HG02642 (cell line): Measurements from ENCODE around the gene C20orf173.
"Not testable (repeated sequence)": the region's sequence is repeated elsewhere in the genome, so short reads cannot be mapped to it uniquely, and the experiment has no call there.

Experiments
- ATAC-seq: cut with Tn5 transposase; IDR thresholded peaks from one replicate; pipeline ENCODE4 v1.9.1; 2021; ENCODE audit warnings: mild to moderate bottlenecking; ENCODE audit not compliant: unreplicated experiment, poor library complexity

Gene C20orf173, protein sequence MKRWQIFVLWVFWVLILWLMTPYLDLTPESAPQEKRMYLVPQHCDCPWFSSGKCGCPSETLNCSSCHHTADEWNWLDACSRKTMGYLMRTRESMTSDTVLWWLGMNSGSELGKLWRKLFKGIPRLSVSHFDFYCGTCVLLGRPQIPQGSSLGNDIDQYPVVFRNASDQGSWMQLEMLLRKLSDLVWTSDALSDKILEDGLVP

GRCh38 chr20:35529552-35529951, at the start of gene C20orf173:
TSS of gene C20orf173 (minus strand) at chr20:35529652. CDS start at chr20:35529373, 279 bp downstream.
- no peak for ATAC-seq

DNA sequence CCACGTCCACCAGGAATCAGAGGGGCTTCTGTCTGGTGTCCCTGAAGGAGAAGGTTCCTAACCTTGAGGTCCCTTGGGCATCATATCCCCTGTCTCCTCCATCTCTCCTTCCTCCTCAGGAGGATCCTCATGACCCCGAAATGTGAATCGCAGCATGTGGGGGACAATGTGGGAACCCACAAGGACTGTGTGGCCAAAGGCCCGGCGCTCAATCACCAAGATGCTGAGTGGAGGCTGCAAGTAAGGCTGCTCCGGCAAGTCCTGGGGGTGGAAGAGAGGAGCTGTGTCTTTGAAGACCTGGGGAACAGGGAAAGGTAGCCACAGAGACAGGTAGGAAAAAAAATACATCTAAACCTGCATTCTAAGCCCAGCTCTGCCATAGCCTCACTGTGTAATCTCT, 49.7 kb upstream of the C20orf173 start:
- no peak for ATAC-seq

- ATAC-seq: no peak
These were observed 49.0 kb upstream of the C20orf173 start for GRCh38 chr20:35578469-35578868.

DNA sequence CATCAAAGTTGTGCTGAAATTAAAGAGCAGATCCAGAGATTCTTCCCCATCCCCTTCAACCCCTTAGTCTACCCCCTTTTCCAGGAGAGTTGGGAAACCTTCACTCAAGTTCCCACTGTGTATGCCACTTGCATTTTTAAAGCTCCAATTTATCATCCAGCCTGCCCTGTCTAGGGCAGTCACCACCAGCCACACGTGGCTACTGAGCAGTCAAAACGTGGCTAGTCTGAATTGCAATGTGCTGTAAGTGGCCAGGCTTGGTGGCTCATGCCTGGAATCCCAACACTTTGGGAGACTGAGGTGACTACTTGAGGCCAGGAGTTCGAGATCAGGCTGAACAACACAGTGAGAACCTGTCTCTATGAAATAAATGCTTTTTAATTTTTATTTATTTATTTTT, 47.4 kb upstream of the C20orf173 start:
- ATAC-seq: no peak

- ATAC-seq: no peak
These were observed 46.5 kb upstream of the C20orf173 start for GRCh38 chr20:35575958-35576357.

- no peak for ATAC-seq
These were observed 43.4 kb upstream of the C20orf173 start for GRCh38 chr20:35572838-35573237.

GRCh38 chr20:35571555-35571954, 42.1 kb upstream of the C20orf173 start:
- no peak for ATAC-seq

GRCh38 chr20:35568645-35569044, 39.2 kb upstream of the C20orf173 start:
- no peak for ATAC-seq

- no peak for ATAC-seq
These were observed 35.5 kb upstream of the C20orf173 start for GRCh38 chr20:35564905-35565304.

DNA sequence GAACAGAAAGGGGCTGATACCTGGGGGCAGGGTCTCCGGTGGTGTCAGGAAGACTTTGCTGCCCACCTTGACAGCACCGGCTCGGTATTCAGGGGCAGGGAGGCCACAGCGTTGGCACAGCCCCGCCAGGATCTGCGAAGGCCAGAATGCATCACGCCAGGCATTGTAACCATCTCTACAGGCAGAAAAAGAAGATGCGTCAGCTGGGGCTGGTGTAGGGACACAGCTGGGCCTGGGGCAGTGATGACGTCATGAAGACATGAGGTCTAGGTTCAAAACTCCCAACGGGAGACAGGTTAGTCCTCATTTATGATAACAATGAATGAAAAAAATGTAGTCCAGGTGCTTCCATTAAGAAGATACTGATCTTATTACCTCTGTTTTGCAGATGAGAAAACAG, 34.4 kb upstream of the C20orf173 start:
- ATAC-seq: no peak

DNA sequence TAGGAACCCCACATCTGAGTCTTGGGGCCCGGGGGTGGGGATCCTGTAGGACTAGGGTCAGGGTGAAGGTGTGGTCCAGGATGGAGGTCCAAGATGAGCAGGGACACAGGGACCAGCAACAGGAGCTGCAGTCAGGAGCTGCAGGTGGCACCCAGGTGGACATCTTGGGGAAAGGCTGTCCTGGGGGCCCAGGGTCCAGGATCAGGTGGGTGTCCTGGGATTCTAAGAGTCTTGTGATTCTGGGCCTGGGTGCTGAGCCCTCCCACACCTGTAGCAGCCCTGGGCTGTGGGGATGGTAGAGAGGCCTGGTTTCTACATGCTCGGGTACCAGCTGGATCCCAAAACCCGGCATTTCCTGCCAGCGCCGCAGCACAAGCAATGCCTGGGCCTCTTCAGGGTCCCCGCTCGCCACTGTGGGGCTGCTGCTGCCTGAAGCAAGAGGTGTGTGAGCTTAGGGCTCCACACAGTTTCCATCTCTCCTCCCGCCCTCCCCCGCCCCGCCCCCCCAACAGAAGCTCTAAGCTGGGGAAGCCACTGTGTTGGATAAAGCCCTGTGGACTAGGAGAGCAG, 33.2 kb upstream of the C20orf173 start:
- ATAC-seq: no peak

GRCh38 chr20:35561671-35562070, 32.2 kb upstream of the C20orf173 start:
- no peak for ATAC-seq

DNA sequence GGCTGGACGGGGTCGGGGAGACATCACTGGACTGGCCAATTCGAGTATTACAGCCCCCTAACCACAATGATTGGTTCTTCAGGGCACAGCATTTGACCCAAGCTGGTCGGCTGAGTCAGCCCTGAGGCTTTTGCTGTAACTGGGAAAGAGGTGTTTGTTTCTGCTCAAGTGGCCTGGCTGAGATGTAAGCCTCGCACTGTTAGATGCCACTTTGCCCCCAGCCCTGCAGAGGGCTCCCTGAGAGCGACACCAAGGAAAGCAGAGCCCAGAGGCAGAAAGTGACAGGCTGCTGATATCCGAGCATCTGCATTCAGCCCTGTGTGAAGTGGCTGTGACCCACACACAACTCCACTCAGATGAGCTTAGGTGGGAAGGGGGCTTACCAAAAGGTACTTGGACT, 31.8 kb upstream of the C20orf173 start:
- ATAC-seq: no peak

DNA sequence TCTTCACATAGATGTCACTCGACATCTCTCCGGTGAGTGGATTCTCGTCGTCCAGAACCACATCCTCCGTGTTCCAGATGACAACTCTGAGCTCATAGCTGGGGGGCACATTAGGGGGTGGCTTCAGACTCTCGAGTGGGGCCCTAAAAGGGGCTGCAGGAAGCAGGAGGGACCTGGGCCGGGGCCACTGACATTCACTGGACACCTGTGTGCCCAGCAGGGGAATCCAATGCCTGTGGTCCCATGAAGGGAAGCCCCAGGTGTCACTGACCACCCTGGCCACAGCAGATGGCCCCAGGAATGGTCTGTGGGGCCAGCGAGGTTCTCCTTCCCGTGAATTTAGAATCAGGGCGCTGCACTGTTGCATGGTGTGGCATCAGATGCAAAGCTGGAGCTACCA, 31.1 kb upstream of the C20orf173 start:
- ATAC-seq: no peak

DNA sequence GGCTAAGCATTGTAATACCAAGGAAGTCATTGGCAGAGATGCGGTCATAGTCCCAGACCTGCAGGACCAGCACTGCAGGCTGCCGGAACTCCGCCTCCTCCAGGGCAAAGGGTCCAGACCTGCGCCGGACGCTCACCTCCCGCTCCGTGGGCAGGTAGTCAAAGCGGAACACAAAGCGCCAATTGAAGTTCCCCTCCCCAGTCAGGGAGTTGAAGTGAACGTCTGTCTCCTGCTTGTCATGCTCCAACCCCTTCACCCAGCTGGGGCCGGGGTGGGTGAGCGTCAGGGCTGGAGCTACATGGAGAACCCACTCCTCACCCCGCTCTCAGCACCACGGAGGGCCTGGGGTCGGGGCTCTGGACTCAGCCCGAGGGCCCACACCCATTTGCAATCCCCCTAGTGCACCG, 30.7 kb upstream of the C20orf173 start:
- ATAC-seq: no peak

GRCh38 chr20:35559042-35559693, 29.7 kb upstream of the C20orf173 start:
- no peak for ATAC-seq

- no peak for ATAC-seq
These were observed 29.0 kb upstream of the C20orf173 start for GRCh38 chr20:35558451-35558850.

- no peak for ATAC-seq
These were observed 27.4 kb upstream of the C20orf173 start for GRCh38 chr20:35556871-35557270.

DNA sequence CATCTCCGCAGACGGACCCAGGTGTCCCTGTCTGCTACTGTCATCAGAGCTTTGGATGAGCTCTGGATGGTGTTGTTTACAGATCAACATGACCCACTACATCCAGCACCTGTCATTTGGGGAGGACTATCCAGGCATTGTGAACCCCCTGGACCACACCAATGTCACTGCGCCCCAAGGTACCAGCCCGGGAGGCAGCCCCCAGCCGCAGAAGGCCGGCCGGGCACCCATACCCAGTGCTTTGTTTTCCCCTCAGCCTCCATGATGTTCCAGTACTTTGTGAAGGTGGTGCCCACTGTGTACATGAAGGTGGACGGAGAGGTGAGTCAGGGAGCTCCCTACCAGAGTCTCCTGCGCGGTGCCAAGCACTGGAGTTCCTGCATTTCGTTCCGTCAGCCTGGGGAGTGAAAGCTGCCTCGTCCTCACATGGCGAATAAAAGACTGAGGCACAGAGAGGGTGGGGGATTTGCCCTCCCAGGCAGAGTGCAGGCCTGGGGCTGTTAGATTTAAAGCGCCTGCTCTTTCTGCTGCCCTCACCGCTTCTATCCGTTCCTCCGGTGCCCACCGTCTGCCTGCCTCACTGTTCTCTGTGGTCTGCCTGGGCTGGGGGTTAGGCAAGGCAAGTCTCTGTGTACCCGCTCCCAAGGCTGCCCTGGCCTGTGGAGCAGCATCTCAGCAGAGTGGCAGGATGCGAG, 26.6 kb upstream of the C20orf173 start:
- no peak for ATAC-seq

GRCh38 chr20:35555461-35555860, 26.0 kb upstream of the C20orf173 start:
- ATAC-seq: not testable (repeated sequence)

- no peak for ATAC-seq
These were observed 23.5 kb upstream of the C20orf173 start for GRCh38 chr20:35552914-35553313.
